Coronary artery (tissue), 2 donors: Measurements from ENCODE around the gene CAPN15.

Experiments used
- DNase-seq: peaks from one replicate; pipeline ENCODE4 v3.0.0-alpha.2; 2017; ENCODE audit warnings: low spot score
- H3K27ac ChIP-seq, 2 donors: fragments of 200-600 bp; sonication (generic); one replicate each; pipeline ENCODE4 v1.5.1; 2016 to 2019
- H3K4me3 ChIP-seq: fragments of 200-600 bp; sonication (generic); 2 replicates; pipeline ENCODE4 v1.5.1; 2016; ENCODE audit warnings: mild to moderate bottlenecking, moderate library complexity
- CTCF ChIP-seq: fragments of 200-600 bp; sonication (generic); IDR thresholded peaks from one replicate; pipeline ENCODE4 v1.5.1; 2019; ENCODE audit warnings: antibody characterized with exemption

Gene CAPN15

GRCh38 chr16:516301-516700, 11.2 kb upstream of the CAPN15 start:
- Histone ChIP-seq H3K4me3 (no peak overlapping the region), H3K27ac (no peak overlapping the region)
- no peak for DNase-seq
- no peak for TF ChIP-seq CTCF

GRCh38 chr16:518858-519257, 8.7 kb upstream of the CAPN15 start:
- Histone ChIP-seq H3K4me3 (no peak overlapping the region), H3K27ac (no peak overlapping the region)
- DNase-seq, result no peak
- no peak for TF ChIP-seq CTCF

GRCh38 chr16:519425-519824, 8.1 kb upstream of the CAPN15 start:
- no peak for TF ChIP-seq CTCF
- DNase-seq, result no peak
- Histone ChIP-seq H3K27ac (no peak overlapping the region), H3K4me3 (no peak overlapping the region)

GRCh38 chr16:519841-520687, 7.4 kb upstream of the CAPN15 start:
- no peak for DNase-seq
- TF ChIP-seq CTCF, result no peak
- Histone ChIP-seq H3K27ac (no peak overlapping the region), H3K4me3 (no peak overlapping the region)

GRCh38 chr16:520847-521246, 6.7 kb upstream of the CAPN15 start:
- DNase-seq, result no peak
- H3K4me3 ChIP-seq, result no peak overlapping the region
- no peak for TF ChIP-seq CTCF
- no peak overlapping the region for H3K27ac ChIP-seq

GRCh38 chr16:521381-522210, 5.9 kb upstream of the CAPN15 start:
- no peak for TF ChIP-seq CTCF
- Histone ChIP-seq H3K27ac (no peak overlapping the region), H3K4me3 (no peak overlapping the region)
- no peak for DNase-seq
